AG04449 (cell line): ENCODE results near the gene ASB1.

Experiments used
- CTCF ChIA-PET: fragments of 350-600 bp; formaldehyde crosslinking; extraction: SDS; loops from one replicate; lab custom pipeline; 2021; ENCODE audit warnings: antibody characterized with exemption; lab: Yijun Ruan, JAX
- POLR2A ChIA-PET: fragments of 400-600, 350-600 bp; formaldehyde crosslinking; extraction: SDS; loops from one replicate; lab custom pipeline; 2020; ENCODE audit warnings: antibody characterized with exemption, inconsistent platforms; lab: Yijun Ruan, JAX
- DNase-seq: peaks from one replicate; pipeline ENCODE4 v3.0.0-alpha.2; 2010; ENCODE audit warnings: low read depth, low spot score
- H3K4me3 ChIP-seq: 2 replicates; pipeline ENCODE4 v1.5.1; 2011; ENCODE audit warnings: low read depth, mild to moderate bottlenecking, control low read depth, low read length
- CTCF ChIP-seq: IDR thresholded peaks from one replicate; pipeline ENCODE4 v1.5.1; 2011; ENCODE audit warnings: mild to moderate bottlenecking, moderate library complexity, low read length, control low read depth, inconsistent platforms; ENCODE audit not compliant: insufficient read depth; ENCODE audit errors: missing control alignments

ASB1 gene

GRCh38 chr2:238389988-238390589 lies 36.6 kb upstream of the ASB1 start:
- no peak overlapping the region for H3K4me3 ChIP-seq
- no peak for TF ChIP-seq CTCF
- CTCF ChIA-PET: interaction anchor here (0.7 to 1.6 kb wide), 2 partner anchors 33 to 50 kb away, joined by 4 read pairs; no protein-coding TSS in a partner anchor
- DNase-seq: no peak
- POLR2A ChIA-PET: no interaction called here

- H3K4me3 ChIP-seq: no peak overlapping the region
- ChIA-PET POLR2A (no interaction called here), CTCF (interaction anchor here (1.3 to 1.6 kb wide), 3 partner anchors 21 to 69 kb away, joined by 4 to 11 read pairs (median 5); no protein-coding TSS in a partner anchor)
- no peak for DNase-seq
- no peak for TF ChIP-seq CTCF
These were observed 35.6 kb upstream of the ASB1 start for GRCh38 chr2:238391042-238391689.

- H3K4me3 ChIP-seq: no peak overlapping the region
- DNase-seq: no peak
- ChIA-PET POLR2A (no interaction called here), CTCF (interaction anchor here (1.0 kb wide), 1 partner anchor 62 kb away, joined by 3 read pairs; no protein-coding TSS in a partner anchor)
- TF ChIP-seq CTCF: no peak
These were observed 30.1 kb upstream of the ASB1 start for GRCh38 chr2:238396663-238397062.

GRCh38 chr2:238397356-238397755 lies 29.4 kb upstream of the ASB1 start:
- ChIA-PET POLR2A (no interaction called here), CTCF (interaction anchor here (0.6 to 1.0 kb wide), 2 partner anchors 62 to 547 kb away, joined by 3 read pairs; no protein-coding TSS in a partner anchor)
- no peak overlapping the region for H3K4me3 ChIP-seq
- TF ChIP-seq CTCF: no peak
- DNase-seq: no peak

GRCh38 chr2:238398577-238398976 lies 28.1 kb upstream of the ASB1 start:
- ChIA-PET CTCF (no interaction called here), POLR2A (no interaction called here)
- TF ChIP-seq CTCF: no peak
- H3K4me3 ChIP-seq: no peak overlapping the region
- no peak for DNase-seq

GRCh38 chr2:238399094-238399493 lies 27.6 kb upstream of the ASB1 start:
- H3K4me3 ChIP-seq: no peak overlapping the region
- ChIA-PET CTCF (no interaction called here), POLR2A (no interaction called here)
- no peak for DNase-seq
- no peak for TF ChIP-seq CTCF
